GM08714 (cell line): ENCODE data around the gene SKIDA1.

Experiments used
- H3K4me3 ChIP-seq: fragments of 200-500 bp; sonication (Bioruptor generic); 2 replicates; pipeline ENCODE4 v1.5.1; 2014; ENCODE audit warnings: mild to moderate bottlenecking, low read length, inconsistent platforms
- ZNF274 ChIP-seq: IDR thresholded peaks from 2 replicates; pipeline ENCODE4 v1.6.1; 2012; ENCODE audit warnings: mild to moderate bottlenecking, low read depth, low read length

The SKIDA1 gene

DNA sequence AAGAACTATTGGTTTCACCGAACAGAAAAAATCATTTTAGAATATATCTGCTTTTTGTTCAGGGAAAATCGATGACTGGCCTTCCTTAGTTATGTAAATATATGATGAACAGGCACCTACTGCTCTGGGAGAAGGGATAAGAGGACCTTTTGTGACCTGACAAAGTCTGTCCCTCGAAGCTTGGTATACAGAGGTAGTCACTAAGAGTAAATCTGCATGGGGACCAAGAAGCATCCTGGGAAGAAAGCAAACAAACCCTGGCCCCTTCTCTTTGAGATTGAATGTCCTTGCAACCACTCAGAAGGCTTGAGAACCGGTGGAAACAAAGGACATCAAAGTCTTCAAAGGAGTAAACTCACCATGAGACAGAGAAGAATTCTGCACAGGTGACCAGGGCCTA lies 52.3 kb downstream of the SKIDA1 start:
- no peak for TF ChIP-seq ZNF274
- no peak overlapping the region for H3K4me3 ChIP-seq

DNA sequence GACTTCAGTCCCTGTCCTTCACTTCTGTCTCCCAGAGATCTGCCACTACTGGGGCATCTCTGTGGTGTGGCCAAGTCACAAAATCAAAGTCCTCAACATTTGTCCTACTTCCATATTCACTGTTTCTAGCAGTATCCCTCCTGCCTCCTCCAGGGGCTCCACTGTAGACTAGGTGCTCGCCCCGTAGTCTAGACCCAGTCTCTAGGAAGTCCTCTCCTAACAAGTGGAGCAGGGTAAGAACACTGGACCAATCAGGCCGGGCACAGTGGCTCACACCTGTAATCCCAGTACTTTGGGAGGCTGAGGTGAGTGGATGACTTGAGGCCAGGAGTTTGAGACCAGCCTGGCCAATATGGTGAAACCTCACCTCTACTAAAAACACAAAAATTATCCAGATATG lies 57.4 kb downstream of the SKIDA1 start:
- H3K4me3 ChIP-seq: no peak overlapping the region
- TF ChIP-seq ZNF274: no peak

GRCh38 chr10:21467633-21468032 lies 57.8 kb downstream of the SKIDA1 start:
- no peak for TF ChIP-seq ZNF274
- H3K4me3 ChIP-seq: no peak overlapping the region

DNA sequence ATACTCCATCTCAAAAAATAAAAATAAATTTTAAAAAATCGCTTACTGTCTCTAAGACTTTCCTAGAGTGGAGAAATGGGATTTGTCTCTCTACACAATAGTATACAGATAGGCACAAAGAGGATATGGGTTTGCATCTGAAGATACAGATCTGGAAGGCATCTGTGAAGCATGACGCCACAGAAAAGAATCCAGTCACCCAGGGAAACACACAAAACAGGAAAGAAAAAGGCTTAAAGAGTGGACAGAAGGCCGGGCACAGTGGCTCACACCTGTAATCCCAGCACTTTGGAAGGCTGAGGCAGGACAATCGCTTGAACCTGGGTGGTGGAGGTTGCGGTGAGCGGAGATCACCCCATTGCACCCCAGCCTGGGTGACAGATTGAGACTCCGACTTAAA lies 61.3 kb downstream of the SKIDA1 start:
- no peak for TF ChIP-seq ZNF274
- no peak overlapping the region for H3K4me3 ChIP-seq
